RKO (cell line): Measurements from ENCODE around the gene TESK1.
"Not testable (repeated sequence)": the region's sequence is repeated elsewhere in the genome, so short reads cannot be mapped to it uniquely, and the experiment has no call there.

Experiments
- DNase-seq: peaks from one replicate; pipeline ENCODE4 v3.0.0-alpha.2; 2016; ENCODE audit warnings: low spot score

The TESK1 gene

DNA sequence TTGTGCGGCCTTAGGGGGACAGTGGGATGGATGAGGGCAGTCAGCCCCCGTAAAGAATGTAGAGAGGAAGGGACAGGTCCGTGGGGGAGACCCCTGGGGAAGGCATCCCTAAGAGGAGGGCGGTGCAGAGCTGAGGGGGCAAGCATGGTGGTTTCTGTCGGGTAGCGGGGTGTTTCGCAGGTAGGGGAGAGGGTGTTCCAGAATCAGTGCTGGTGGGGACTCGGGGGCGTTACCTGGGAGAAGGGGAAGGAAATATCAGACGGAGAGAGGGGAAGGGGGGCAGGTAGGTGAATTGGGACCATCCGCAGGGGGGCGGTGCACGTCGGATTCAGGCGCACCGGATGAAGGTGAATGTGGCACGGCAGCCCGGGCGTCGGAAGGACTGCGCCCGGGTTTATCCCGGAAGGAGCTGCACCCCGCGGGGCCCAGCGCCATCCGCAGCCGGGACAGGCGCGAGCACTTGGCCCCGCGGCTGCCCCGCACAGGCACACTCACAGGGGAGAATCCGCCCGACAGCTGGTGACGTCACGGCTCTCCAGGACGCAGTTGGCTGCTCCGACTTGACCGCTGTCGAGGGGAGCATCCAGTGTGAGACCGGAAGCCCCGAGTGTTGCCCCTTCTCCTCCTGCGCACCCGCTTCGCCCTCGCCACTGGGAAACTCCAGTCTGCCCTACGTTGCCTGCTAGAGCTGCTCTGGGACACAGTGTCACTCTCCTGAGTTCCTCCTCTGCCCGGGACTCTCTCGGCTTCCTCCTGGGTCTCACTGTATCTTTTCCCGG lies 11.8 kb downstream of the TESK1 start:
- no peak for DNase-seq

DNA sequence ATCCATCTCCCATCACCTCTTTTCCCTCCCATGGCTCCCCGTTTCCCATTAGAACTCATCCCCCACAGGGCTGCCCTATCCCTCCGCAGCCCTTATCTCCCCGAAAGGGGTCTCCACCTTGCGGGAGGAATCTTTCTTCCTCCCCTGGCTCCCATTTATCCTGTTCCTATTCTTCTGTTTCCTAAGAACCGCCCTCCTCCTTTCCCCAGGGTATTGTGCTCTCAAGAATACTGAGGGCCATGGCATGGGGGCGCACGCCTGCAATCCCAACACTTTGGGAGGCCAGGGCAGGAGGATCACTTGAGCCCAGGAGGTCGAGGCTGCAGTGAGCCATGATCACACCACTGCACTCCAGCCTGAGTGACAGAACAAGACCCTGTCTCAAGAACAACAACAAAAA lies 12.5 kb downstream of the TESK1 start:
- DNase-seq: no peak

DNA sequence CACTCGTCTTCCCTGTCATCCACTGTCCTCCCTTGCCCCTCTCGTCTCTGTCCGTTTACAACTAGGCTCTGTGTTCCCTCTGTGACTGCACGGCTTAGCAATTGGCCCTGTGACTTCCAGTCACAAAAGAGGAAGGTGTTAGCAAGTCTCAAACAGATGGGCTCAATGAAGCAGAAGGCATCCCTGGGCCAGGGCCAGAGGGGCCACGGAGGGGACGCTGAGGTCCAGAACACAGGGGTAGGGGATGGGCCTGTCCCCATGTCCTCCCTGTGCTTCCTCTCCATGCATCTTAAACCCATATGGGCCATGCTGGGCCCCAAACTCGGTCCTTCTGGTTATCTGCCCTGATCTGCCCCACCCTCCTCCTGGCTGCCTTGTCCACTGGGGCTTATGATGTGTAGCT lies 13.3 kb downstream of the TESK1 start, which contains the start of gene CD72:
TSS of gene CD72 (minus strand) at position 89 of the 403 bp plus-strand sequence. CDS start 110 bp downstream, outside the sequence.
- no peak for DNase-seq

DNA sequence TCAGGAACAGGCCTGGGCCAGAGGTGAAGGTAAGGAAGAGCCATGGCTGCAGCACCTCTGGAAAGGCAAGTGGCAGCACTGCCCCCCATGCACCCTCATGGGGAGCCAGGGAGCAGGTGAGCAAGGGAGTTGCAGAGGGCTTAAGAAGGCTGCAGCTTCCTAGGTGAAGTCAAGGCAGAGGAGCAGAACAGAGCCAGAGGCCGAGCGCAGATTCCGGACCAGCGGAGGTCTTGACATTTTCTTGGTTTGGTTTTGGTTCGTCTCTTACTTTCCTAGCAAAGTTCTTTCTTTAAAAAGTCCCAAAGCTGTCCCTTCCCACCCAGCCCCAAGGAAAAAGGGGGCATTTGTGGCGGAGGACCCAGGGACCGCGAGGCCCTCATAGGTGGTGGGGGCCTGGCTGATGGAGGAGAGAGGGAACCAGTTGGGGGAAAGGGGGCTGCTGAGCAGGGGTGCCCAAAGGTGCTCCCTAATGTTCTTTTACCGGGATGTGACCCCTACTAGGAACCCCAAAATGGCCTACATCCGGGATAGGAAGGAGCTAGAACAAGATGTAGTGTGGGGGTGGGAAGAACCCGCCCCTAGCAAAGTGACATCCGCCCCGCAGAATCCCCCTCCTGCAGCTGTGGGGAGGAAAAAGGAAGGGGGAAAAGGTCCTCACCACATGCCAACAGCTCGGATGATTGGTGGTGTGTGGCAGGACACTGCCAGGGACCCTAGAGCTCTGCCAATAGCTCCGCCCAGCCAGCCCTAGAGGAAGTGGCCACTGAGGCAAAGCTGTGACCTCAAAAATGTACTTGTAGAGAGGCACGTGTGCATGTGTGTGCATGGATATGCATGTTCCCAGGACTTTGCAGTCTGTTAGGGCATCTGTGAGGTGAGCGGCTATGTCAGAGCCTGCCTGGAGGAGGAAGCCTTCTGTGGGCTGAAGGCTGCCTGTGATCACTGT lies 14.1 kb downstream of the TESK1 start:
- no peak for DNase-seq

DNA sequence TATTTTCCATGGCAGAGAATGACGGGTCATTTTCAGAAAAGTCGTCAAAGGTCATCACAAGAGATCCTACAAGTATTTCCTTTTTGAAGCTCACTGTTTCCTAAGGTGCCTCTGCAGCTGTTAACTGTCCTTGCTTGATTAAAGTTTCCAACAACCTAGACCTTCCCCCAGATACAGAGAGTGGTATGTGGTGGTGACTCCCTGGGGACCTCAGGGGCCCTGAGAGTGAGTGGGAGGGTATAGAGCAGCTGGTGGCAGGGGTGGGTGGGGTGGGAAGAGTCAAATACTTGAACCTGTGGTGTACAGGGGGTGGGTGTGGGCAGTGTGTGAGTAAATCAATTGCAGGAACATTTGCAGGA lies 14.7 kb downstream of the TESK1 start:
- DNase-seq: no peak

DNA sequence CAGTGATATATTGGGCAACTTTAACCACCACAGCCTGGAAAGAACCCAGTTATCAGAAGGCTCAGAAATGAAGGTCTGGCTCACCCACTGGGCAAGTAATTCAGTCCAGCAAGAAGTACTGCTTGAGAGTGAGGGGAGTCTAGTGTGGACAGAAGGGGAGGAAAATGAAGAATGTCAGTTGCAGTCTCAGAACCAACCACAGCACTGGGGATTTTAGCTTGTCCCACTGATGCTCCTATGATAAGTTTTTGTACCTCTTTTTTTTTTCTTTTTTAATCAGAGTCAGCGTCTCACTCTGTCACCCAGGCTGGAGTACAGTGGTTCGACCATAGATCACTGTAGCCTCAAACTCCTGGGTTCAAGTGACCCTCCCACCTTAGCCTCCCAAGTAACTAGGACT lies 22.5 kb downstream of the TESK1 start:
- DNase-seq: no peak

DNA sequence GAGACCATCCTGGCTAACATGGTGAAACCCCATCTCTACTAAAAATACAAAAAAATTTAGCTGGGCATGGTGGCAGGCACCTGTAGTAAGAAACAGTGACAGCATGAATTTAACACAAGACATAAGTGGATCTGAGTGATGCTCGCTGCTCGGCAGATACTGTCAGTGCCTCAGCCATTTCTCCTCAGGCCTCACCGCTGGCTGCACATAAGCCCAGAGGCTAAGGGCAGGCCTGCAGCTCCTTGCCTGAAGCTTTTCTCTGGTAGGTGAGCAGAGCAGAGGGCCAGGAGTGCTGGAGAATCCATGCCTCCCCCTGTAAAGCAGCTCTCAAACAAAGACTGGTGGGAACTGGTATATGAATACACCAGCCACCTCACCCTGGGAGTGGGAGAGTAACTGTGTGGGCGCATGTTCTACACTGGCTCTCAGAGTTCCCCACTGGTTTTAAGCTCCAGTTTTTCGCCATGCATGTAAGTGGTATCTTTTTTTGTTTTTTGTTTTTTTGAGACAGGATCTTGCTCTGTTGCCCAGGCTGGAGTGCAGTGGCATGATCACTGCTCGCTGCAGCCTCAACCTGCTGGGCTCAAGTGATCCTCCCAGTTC lies 23.4 kb downstream of the TESK1 start:
- DNase-seq: no peak

DNA sequence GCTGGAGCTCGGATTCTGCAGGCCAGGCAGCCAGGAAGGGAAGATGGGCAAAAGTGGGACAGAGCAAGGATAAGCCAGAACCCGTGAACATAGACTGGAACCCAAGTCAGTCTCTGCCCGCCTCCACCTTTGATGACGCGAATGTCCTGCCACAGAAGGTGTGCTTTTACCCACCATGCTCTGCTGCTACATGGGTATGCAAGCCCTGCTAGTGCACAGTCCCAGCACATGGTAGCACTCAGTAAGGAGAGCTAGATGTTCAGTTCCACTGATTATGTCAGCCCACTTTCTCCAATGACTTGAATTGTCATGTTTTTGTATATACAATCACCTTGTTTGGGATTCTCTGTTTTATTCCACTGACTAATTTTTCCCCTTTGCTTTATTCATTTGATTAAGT lies 24.5 kb downstream of the TESK1 start:
- DNase-seq: no peak

DNA sequence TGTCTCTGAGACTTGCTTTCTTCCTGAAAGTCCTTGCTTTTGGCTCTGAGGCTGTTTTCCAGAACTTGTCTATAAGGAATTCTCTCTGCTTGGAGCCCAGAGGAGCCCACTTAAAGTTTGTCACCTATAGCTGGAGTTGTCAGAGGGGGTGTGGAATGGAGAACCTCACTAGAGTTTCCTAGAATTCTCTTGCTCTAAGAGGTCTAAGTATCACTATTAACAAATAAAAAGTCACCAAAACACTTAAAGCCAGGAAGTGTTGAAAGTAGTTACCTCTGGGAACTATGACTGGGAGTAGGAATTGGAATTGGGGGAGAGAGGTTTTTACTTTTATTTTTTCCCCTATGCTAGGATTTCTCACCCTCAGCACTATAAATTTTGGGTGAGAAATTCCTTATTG lies 30.7 kb downstream of the TESK1 start:
- DNase-seq: no peak

DNA sequence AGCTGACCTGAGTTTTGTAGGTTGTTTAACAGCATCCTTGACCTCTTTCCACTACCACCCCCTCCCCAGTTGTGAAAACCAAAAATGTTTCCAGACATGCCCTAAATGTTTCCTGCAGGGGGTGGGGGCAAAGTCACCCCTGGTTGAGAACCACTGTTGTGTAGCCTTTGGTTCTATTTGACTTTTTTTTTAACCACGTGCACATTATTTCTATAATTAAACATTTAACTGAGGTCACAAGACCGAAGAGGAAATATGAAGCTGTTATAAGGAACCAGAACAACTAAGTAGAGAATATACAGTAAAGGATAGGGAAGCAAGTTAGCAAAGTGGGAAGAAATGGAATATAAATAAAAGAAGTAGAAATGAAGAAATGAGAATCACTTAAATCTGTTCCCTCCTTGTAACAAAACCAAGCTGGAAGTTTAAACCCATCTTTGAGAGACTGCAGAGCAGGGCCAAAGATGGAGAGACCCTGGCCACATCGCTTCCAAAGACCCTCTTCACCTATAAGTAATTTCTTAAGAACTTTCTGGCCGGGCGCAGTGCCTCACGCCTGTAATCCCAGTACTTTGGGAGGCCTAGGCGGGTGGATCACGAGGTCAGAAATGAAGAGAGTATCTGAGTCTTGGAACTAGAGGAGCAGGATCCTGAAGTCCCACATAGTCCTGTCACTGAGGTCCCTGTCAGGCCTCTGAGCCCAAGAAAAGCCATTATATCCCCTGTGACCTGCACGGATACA lies 31.2 kb downstream of the TESK1 start:
- DNase-seq: no peak

DNA sequence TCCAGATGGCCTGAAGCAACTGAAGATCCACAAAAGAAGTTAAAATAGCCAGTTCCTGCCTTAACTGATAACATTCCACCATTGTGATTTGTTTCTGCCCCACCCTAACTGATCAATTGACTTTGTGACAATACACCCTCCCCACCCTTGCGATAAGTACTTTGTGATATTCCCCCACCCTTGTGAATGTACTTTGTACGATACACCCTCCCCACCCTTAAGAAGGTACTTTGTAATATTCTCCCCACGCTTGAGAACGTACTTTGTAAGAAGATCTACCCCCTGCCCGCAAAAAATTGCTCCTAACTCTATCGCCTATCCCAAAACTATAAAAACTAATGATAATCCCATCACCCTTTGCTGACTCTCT lies 31.8 kb downstream of the TESK1 start:
- DNase-seq: not testable (repeated sequence)

DNA sequence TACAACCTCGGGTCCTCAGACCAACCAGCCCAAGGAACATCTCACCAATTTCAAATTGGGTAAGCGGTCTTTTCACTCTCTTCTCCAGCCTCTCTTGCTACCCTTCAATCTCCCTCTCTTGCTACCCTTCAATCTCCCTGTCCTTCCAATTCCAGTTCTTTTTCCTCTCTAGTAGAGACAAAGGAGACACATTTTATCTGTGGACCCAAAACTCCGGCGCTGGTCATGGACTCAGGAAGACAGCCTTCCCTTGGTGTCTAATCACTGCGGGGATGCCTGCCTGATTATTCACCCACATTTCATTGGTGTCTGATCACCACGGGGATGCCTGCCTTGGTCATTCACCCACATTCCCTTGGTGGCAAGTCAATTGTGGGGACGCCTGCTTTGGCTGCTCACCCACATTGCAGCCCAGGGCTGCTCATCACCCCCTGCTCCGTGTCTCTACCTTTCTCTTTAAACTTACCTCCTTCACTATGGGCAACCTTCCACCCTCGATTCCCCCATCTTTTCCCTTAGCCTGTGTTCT lies 32.4 kb downstream of the TESK1 start:
- DNase-seq: not testable (repeated sequence)

DNA sequence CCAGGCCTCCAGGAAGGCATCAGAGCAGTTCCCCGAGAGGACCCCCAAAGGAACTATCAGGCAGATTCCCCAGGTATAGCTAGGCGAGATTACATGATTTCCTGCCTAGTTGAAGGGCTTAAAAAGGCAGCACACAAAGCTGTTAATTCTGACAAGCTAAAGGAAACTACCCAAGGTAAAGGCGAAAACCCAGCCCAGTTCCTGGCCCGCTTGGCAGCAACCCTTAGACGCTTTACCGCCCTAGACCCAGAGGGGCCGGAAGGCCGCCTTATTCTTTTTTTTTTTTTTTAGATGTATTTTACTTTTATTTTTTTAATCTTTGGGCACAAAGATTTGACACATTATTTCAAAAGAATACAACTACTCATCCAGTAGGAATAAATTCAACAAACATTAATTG lies 33.7 kb downstream of the TESK1 start:
- not testable (repeated sequence) for DNase-seq

DNA sequence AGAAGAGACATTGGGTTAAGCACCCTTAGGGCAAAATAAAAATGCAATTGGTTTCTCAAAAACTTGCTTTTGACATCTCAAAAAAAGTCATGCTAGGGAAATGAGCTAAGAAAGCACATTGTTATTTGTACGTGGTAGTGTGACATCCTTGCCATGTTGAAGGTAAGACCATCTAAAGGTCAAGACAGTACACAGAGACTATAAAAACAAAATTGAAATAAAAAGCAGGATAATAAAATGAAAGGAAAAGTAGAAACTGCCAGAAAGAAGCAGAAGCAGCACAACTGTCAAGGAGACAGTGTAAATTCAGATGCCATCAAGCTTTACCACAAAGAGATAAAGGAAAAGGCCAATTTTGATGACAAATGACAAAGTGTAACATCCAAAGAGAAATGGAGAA lies 34.2 kb downstream of the TESK1 start:
- DNase-seq: not testable (repeated sequence)

DNA sequence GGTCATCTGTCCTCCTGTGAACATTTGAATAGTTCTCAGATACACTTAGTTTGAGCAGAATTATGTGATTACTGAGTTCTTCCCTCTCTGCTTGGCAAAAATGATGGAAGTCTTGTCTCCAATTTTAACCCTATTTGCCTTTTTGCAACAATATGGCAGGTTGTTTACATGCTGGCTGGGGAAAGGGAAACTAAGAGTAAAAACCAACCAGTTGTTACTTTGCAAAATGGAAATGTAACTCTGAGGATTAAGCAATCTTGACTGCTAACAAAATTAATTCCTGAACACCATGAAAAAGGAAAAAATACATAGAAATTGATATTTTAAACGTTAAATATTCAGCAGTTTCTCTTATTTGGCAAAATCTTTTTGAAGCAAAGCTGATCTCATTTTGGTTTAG lies 34.6 kb downstream of the TESK1 start:
- DNase-seq: no peak

DNA sequence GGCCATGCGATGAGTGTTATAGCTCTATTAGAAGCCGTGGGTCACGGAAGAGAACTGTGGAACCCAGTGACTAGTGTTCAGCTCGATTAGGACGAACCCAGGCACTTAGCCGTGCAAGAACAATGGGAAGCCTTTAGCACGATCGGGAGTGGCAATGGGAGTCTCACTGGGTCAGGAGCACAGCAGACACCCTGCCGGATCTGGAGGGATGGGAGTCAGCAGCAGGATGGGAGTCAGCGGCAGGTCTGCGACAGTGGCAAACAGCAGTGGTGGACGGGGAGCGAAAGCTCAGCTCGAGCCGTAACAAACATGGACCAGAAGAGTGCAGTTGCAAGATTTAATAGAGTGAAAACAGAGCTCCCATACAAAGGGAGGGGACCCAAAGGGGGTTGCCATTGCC lies 35.4 kb downstream of the TESK1 start:
- DNase-seq: not testable (repeated sequence)

DNA sequence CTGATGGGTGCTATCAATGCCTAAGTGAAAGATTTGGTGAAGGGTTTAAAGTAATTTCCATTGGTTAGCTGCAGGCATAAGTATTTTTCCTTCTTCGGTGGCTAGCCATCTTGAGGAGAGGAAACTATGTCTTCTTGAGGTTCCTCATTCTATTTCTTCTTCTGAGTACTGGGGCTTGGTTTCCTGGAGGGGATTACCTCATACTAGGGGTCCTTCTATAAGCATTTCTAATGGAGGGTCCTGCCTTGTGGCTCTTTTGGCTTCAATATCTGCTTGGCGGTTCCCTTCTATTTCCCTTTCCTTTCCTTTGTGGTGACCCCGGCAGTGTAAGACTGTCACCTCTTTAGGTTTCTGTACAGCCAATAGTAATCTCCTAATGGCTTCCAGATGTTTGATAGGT lies 36.4 kb downstream of the TESK1 start:
- DNase-seq: not testable (repeated sequence)

DNA sequence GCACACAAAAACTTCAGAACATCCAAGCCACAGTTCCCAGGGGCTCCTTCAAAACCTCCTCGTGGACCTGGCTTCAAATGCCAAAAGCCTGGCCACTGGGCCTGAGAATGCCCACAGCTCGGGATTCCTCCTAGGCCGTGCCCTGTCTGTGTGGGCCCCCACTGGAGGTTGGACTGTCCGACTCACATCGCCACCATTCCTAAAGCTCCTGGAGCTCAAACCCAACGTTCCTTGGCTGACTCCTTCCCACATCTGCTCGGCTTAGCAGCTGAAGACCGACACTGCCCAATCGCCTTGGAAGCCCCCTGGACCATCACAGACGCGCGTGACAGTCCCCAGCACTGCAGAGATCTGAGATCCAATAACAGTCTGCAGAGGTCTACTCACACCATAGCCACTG lies 38.0 kb downstream of the TESK1 start:
- no peak for DNase-seq

DNA sequence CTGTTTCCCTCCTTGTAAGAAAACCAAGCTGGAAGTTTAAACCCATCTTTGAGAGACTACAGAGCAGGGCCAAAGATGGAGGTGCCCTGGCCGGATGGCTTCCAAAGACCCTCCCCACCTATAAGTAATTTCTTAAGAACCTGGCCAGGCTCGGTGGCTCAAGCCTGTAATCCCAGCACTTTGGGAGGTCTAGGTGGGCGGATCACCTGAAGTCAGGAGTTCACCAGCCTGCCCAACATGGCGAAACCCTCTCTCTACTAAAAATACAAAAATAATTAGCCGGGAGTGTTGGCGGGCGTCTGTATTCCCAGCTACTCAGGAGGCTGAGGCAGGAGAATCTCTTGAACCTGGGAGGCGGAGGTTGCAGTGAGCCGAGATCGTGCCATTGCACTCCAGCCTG lies 40.7 kb downstream of the TESK1 start:
- DNase-seq: not testable (repeated sequence)

DNA sequence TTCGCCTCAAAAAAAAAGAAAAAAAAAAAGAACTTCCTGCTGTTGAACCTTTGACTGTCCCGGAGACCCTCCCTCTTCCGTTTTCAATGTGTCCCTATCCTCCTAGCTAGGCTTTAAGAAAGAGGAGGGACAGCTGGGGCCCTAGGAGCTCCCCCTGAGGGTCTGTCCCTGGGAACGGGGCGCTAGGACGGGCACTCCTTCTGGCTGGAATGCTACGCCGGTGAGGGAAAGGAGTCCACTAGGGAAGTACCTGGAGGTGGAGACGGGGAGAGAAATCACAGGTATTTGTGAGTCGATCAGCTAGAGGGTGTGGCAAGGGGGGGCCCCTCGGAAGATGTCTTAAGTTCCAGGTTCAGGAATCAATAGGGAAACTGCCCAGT lies 41.1 kb downstream of the TESK1 start:
- DNase-seq: no peak

DNA sequence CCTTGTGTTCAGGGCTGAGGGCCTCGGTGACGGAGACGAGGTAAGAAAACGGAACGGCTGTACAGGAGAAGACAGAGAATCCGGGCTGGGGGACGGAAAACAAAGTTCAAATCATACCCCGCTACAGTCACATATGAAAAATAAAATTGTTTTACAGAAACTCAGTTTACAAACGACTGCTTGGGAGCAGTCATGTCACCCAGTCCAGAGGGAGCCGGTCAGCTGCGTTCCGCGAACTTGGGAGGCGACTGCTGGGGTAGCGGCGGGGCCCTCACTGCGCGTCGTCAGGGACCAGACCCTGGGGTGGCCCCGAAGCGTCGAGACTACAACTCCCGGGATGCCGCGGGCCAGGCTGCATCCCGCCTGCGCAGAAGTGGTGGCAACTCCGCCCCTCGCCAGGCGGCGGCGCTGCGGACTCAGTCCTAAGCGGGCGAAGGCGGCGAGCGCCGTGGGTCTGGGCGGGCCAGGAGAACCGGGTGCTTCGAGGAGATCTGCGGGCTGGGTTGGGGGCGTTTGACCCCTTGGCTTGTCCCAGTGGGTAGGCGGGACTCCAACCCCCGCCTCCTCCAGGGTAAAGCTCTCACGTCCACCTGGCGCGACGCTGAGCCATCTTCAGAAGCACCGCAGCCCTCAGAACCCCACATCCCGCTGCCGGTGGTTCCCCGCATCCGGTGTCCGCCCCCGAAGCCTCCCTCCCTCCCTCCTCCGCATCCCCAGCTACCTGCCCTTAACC lies 41.6 kb downstream of the TESK1 start:
- peak; percentile 92 for DNase-seq
